Gastrocnemius medialis (tissue), 4 donors: ENCODE measurements around the gene ADARB2.

Experiments used
- CTCF ChIP-seq, 5 experiments: fragments of 450-650 bp in 3 of 5; fragments of 200-600 bp in 2 of 5; sonication (generic) in 2 of 5; IDR thresholded peaks in 4 of 5; conservative IDR thresholded peaks in 1 of 5; 1 replicate in 4 of 5; 2 replicates in 1 of 5; pipeline ENCODE4 v1.5.1; 2016 to 2019; ENCODE audit warnings: antibody characterized with exemption in 5 of 5, mild to moderate bottlenecking in 3 of 5, moderate library complexity in 3 of 5
- POLR2A ChIP-seq, 2 donors: fragments of 450-650 bp; IDR thresholded peaks; one replicate each; pipeline ENCODE4 v1.6.1; 2017; ENCODE audit warnings: antibody characterized with exemption in 2 of 2, mild to moderate bottlenecking in 2 of 2, moderate library complexity in 2 of 2

DNA sequence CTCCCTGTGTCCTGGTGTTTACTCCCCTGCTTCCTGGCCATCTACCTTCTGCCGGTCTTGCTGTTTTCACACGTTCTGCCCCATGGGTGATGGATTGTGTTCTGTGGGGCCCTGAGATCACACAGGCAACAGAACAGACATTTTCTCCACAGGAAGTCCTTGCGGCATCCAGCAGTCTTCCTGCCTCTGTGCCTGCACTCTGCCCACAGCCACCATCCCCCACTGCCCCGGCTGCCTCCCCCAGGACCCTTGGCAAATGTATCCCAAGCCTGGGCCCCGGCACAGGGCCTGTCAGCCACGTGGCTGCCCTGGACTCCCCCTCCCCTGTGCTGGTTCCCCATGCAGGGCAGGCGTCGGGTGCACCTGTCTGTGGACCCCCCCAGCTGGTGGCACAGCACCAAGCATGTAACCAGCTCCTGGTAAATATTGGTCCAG, 497.0 kb downstream of the ADARB2 start:
- no peak for TF ChIP-seq CTCF (IDR thresholded peaks at IDR 0.05 in 4 of 5, conservative IDR thresholded peaks at IDR 0.05 in 1 of 5)
- TF ChIP-seq POLR2A (IDR thresholded peaks at IDR 0.05): no peak
